Stimulated activated CD4-positive, alpha-beta T cell treated with anti-CD3 and anti-CD28 coated beads, Interleukin-4, amount 100 ng/mL, for 48 hours (primary cell): ENCODE results near the gene DCAF4.
"Not testable (repeated sequence)": the region's sequence is repeated elsewhere in the genome, so short reads cannot be mapped to it uniquely, and the experiment has no call there.

Experiments used
- DNase-seq, 2 donors: peaks; one replicate each; pipeline ENCODE4 v3.0.0-alpha.2; 2020; ENCODE audit warnings: low read depth in 2 of 2

The DCAF4 gene

DNA sequence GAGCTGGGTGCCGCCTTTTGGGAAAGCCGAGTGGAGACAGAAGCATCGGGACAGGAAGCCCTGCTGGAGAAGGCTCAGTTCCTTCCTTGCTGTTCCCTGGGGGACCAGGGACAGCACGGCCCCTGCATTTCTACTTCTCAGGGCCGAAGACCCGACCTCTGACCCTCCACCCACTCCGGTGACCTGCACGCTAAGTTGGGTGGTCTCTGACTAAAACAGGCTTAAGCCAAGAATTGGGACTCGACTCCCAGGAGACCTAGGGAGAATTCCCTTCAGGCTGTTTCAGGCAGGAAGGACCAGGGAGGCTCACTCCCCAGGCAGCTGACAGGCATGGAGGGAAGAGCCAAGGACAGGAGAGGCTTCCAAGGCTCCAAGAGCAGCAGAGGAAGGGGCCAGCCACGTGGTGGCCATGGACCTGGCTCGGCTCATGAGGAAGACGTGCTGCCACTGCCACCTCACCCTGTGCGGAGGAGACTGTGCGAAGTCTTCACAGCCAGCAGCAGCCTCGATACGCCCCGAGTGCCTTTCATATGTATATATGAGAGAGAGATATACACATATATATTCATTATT, 43.9 kb downstream of the DCAF4 start:
- DNase-seq = no peak

DNA sequence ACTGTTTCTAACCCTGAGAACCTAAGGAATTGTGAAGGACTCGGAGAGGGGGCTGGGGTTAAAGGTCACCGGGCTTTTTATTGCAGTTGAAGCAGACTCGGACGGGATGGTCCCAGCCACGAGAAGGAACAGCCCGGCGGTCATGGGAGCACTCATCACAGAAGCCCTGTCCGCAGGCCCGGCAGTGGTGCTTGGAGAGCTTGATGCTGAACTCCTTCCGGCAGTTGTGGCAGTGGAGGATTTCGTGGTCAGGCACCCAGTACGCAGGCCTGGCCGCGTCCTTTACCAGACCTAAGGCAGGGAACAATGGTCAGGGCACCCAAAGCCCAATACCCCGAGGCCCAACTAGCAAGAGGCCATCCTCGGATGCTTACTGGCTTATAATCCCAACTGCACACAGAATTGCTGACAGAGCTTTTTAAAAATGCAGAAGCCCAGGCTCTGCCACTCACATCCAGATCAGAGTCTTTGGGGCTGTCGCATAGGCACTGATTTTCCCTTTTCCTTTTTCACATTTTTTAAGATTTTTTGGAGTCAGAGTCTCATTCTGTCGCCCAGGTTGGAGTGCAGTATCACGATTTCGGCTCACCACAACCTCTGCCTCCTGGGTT, 44.7 kb downstream of the DCAF4 start:
- DNase-seq = no peak

DNA sequence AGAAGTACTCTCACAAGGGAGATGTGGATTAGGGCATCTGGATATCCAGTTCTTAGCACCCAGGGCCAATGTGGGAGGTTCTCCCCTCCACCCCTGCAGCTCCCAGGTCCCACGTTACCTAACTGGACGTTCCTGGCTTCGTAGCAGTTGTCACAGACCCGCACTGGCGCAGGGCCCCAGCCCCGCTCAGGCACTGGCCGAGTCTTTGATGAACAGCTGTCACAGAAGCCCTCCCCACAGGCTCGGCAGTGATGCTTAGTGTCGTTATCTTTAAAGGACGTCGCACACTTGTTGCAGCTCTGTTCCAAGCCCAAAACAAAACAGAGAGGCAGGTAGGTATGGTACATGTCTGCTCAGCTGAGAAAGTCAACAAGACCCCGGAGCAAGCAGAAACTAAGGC, 48.4 kb downstream of the DCAF4 start:
- no peak for DNase-seq

DNA sequence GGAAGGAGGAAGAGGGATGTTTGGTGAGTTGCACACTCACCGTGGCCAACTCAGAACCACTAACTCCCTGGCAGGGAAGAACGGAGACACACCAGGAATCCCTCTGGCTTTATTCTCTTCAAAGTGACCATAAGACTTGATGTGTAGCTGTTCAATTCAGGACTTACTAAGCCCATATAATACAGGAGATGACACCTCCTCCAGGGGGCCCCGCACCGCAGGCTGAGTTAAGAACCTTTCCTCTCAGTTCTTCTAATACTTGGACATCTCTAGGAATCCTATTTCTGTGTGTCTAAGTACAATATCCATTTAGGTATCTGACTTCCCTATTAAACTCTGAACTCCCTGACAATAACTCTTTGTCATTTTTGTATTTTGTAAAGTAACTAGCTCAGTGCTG, 49.5 kb downstream of the DCAF4 start:
- no peak for DNase-seq

DNA sequence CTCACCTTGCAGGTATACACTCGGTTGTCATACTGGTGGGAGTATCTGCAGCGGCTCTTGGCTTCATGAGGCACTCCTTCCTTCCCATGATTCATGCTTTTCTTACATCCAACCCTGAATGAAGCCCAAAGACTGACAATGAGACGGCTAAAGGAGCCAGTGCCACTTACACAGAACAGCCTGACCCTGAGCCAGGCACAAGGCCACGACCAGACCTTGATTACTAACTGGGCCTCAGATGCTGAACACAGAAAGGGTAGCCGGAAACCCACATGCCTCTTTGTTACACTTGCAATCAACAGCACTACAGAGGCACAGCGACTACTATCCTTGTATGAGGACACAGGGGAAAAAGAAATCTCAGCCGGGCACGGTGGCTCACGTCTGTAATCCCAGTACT, 52.6 kb downstream of the DCAF4 start:
- no peak for DNase-seq

DNA sequence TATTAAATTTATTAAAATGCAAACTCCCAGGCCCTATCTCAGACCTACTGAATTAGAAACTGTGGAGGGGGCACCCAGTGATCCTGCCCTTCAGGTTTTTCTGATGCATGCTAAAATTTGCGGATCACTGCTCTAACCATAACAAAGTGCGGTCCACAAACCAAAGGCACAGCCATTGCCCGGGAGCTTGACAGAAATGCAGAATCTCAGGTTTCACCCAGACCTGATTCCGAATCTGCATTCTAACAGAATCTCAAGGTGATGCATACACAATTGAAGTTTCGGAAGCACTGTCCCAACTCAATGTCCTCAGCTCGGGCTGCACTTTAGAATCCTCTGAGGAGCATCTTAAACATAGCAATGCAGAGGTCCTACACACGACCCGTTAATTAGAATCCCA, 54.6 kb downstream of the DCAF4 start:
- DNase-seq = no peak

DNA sequence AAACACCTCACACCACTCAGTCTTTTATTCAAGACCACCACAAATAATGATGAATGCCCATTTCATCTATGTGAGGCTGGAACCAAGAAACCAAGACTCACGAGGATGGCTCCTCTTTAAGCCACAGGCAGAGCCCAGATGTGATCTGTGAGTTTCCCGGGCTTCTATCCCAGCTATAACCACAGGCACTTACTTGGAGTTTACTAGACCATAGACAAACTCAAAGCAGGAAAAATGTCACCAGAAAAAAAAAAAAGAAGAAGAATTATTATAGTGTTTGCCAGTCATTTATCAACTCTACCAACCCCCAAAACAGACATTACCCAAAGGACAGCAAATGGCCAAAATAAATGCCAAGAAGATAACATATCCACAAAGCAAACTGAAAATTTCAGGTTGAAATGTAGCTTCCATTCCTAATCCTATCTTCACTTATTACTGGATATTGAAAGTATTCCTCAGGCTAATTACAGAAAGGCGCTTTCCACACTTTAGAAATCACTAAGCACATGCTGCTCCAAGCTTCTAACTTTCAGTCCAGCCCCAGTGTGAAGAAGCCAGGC, 56.0 kb downstream of the DCAF4 start:
- no peak for DNase-seq

DNA sequence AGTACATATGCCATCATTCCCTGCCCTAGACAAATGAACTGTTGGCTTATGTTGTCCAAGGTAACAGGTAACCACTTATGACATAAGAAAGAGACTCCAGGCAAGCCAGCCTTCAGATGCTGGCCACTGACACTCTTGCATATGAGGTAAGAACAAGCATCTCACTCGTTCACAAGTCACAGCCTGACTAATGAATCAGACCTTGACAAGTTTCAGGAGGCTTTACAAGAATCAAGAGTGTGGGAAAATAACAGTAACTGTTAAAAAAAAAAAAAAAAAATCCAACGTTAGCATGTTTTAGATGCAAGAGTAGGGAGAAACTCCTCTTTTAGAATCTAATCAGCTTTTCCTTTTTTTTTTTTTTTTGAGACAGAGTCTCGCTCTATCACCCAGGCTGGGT, 60.0 kb downstream of the DCAF4 start:
- no peak for DNase-seq

DNA sequence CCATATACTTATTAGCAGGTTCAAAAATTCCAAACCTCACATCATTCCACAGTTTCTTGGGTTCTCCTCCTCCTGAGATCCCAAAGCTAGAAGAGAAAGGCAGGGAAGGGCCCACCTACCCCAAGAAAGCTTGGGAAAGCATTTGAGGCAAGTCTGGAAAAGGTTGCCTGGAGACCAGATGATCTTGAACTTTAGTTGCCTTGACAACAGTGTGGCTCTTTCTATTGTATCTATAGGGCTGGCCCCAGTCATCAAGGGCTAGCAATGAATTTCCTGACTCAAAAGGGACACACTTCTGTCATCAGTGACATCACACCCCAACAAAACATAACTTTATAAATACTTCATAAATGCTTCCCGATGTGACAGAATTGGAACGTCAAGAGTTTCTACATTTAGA, 60.6 kb downstream of the DCAF4 start:
- DNase-seq = no peak

DNA sequence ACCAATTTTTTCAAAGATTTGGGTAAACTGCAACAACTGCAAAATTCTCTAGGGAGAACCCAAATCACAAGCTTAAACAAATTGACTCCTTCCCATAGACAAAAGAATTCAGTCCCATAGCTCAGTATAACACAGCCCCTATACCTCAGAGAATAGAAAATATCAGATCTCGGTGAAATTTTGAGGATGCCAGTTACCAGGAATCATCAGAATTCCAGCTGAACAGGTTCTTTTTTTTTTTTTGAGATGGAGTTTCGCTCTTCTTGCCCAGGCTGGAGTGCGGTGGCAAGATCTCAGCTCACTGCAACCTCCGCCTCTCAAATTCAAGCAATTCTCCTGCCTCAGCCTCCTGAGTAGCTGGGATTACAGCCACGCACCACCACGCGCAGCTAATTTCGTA, 63.9 kb downstream of the DCAF4 start:
- DNase-seq = no peak

DNA sequence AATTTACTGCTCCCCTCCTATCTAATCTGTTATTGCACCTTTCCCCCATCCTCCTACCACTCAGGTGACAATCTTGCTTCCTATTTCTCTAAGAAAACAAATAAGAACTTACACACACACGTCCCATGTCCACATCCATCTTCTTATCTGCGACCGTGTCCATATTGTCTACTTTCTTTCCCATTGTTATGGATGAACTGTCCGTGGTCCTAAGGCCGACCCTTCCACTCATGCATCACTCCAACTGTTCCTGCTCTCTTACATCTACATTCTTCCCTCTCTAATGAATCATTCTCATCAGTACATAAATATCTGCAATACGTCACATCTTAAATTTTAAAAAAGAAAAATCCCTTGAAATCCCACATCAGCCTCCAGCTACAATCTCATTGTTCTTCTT, 70.7 kb downstream of the DCAF4 start:
- no peak for DNase-seq

DNA sequence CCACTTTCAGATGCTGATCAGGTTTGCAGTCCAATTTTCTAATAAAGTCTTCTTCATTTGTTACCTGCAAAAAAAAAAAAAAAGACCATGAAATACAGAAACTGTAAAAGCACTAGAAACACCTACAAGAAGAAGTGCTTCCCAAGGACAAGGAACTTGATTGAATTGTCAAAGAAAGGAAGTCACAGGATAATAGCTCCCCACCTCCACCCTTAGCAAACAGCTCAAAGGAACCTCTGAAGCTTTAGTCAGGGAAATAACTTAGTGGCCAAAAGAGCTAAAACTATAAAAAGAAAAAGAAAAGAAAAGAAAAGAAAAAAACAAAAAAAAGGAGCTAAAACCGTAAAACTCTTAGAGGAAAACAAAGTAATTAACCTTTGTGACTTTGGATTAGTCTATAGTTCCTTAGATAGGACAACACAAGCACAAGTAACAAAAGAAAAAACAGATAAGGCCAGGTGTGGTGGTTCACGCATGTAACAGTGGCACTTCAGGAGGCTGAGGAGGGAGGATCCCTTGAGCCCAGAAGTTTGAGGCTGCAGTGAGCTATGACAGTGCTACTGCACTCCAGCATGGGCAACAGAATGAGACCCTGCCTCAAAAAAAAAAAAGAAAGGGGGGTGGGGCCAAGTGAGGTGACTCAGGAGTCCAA, 72.1 kb downstream of the DCAF4 start:
- DNase-seq = no peak

DNA sequence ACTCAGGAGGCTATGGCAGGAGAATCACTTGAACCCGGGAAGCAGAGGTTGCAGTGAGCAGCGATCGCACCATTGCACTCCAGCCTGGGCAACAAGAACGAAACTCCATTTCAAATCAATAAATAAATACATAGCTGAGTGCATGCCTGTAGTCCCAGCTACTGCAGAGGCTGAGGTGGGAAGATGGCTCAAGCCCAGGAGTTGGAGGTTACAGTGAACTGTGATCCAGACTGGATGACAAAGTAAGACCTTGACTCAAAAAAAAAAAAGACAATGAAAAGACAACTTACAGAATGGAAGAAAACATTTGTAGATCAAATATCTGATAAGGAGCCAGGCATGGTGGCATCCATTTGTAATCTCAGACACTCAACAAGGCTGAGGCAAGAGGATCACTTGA, 73.1 kb downstream of the DCAF4 start:
- DNase-seq = no peak

DNA sequence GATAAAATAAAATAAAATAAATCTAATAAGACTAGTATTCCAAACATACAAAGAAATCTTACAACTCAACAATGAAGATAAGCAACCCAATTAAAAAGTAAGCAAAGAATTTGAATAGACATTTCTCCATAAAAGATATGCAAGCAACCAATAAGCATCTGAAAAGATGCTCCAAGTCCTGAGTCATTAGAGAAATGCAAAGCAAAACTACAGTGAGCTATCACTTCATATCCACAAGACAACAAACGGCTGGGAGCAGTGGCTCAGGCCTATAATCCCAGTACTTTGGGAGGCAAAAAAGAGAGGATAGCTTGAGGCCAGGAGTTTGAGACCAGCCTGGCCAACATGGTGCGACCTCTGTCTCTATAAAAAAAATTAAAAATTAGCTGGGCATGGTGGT, 73.8 kb downstream of the DCAF4 start:
- DNase-seq = no peak

DNA sequence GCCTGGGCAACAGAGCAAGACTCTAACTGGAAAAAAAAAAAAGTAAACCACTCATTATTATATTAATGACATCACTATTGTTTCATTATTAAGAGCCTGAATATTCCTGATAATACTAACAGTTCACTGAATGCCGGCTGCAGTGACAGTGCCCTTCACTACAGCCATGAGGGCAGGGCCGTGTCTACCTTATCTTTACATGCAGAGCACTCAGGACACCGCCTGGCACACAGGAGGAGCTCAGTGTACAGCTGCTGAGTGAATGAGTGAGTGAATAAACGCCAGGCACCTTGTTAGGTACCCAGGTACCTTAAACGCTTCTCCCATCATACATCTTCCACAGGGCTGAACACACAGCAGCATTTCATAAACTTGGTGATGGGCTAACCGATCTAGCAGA, 77.4 kb downstream of the DCAF4 start:
- DNase-seq = no peak

DNA sequence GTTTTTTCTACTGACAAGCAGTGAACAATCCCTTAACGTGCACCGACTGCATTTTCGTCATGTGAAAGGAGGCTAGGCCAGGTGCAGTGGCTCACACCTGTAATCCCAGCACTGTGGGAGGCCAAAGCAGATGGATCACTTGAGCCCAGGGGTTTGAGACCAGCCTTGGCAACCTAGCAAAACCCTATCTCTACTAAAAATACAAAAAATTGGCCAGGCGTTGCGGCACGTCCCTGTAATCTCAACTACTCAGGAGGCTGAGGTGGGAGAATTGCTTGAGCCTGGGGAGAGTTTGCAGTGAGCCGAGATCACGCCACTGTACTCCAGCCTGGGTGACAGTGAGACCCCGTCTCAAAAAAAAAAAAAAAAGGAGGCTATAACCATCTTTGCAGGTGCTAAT, 78.4 kb downstream of the DCAF4 start:
- DNase-seq = not testable (repeated sequence)

DNA sequence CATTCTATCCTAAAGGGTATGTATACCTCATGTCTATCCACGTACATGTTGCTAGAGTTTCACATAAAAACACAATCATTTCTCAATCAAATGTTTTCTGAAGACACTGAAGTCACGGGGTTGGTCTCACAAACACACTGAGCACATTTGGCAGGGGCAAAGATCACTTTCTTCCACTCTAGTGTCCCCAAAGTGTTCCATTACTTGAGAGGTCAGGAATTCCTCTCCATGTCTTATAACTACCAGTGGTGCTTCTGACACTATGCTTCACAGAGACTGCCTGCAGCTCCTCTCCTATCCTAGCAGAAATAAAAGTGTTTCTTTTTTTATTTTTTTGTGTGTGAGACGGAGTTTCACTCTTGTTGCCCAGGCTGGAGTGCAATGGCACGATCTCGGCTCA, 81.6 kb downstream of the DCAF4 start:
- DNase-seq = no peak

DNA sequence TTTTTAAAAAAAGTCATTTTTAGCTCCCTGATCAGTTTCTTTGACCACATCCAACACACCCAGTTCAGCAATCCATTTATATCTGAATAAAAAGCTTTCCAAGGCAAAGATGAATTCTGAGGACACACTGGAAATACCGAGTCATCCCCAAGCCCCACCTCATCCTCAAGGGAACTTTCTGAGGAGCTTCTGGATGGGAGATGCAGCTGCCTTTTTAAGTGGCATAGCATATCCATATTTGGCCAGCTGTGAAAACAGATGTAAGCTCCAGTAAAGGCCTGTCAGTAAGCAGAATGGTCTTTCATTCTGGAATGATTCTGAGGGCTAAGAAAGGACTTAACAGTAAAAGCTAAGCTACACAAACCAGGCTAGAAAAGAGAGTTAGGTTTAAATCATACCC, 82.2 kb downstream of the DCAF4 start:
- DNase-seq = no peak
